WTC11 (cell line): ENCODE data around the gene MBLAC2. TPM values are rescaled to one million over a fixed set of nuclear protein-coding genes. Genes with fewer than 3 reads are reported as not detected.

Source experiments
- ATAC-seq: fragments of 200-7000 bp; cut with Tn5 transposase; 2 replicates; pipeline ENCODE4 v1.10.0; 2021; ENCODE audit warnings: mild to moderate bottlenecking, moderate library complexity
- CTCF ChIA-PET: fragments of 300-600 bp; sonication (Branson Sonifier 250); formaldehyde crosslinking; loops from one replicate; lab custom pipeline; 2021; ENCODE audit warnings: antibody characterized with exemption; lab: Charles Lee
- POLR2A ChIA-PET: fragments of 350-600 bp; sonication (Branson Sonifier 250); formaldehyde crosslinking; loops from one replicate; lab custom pipeline; 2021; ENCODE audit warnings: antibody characterized with exemption; lab: Charles Lee
- DNase-seq: peaks from one replicate; pipeline ENCODE4 v3.0.0; 2021; ENCODE audit warnings: low spot score
- H3K27ac Mint-ChIP-seq: 2 replicates; pipeline ENCODE4 v1.8.0; 2021; ENCODE audit warnings: mixed read lengths
- H3K27me3 Mint-ChIP-seq: 2 replicates; pipeline ENCODE4 v1.8.0; 2021; ENCODE audit warnings: low read depth, mild to moderate bottlenecking, moderate library complexity, mixed read lengths
- H3K36me3 Mint-ChIP-seq: 2 replicates; pipeline ENCODE4 v1.8.0; 2021; ENCODE audit warnings: mixed read lengths
- H3K4me1 Mint-ChIP-seq: 2 replicates; pipeline ENCODE4 v1.8.0; 2022; ENCODE audit warnings: mixed read lengths
- H3K4me3 Mint-ChIP-seq: 2 replicates; pipeline ENCODE4 v1.8.0; 2021; ENCODE audit warnings: mild to moderate bottlenecking, moderate library complexity, mixed read lengths
- H3K9me3 Mint-ChIP-seq: 2 replicates; pipeline ENCODE4 v1.8.0; 2021; ENCODE audit warnings: mixed read lengths
- ATF3 ChIP-seq: sonication (generic); formaldehyde crosslinking; conservative IDR thresholded peaks from 2 replicates; pipeline ENCODE4 v1.8.1; 2022; ENCODE audit warnings: mild to moderate bottlenecking, missing genetic modification reagents
- ATF6 ChIP-seq: sonication (generic); formaldehyde crosslinking; IDR thresholded peaks from 2 replicates; pipeline ENCODE4 v1.8.1; 2023; ENCODE audit warnings: mild to moderate bottlenecking, missing genetic modification reagents
- E2F4 ChIP-seq: sonication (generic); formaldehyde crosslinking; IDR thresholded peaks from 2 replicates; pipeline ENCODE4 v1.8.1; 2022; ENCODE audit warnings: low read depth, mild to moderate bottlenecking, moderate library complexity, missing genetic modification reagents, borderline replicate concordance
- FOXJ3 ChIP-seq: sonication (generic); formaldehyde crosslinking; IDR thresholded peaks from 2 replicates; pipeline ENCODE4 v1.9.0; 2021; ENCODE audit warnings: missing genetic modification reagents, mild to moderate bottlenecking, borderline replicate concordance
- HMGA2 ChIP-seq: fragments of 250-450 bp; sonication (Bioruptor Pico); IDR thresholded peaks from 2 replicates; pipeline ENCODE4 v1.4.0; 2021; ENCODE audit warnings: mild to moderate bottlenecking, moderate library complexity
- MXD4 ChIP-seq: fragments of 250-450 bp; sonication (Bioruptor Pico); IDR thresholded peaks from 2 replicates; pipeline ENCODE4 v1.8.0; 2021; ENCODE audit warnings: mild to moderate bottlenecking, moderate library complexity, borderline replicate concordance
- MYBL2 ChIP-seq: sonication (generic); formaldehyde crosslinking; IDR thresholded peaks from 2 replicates; pipeline ENCODE4 v1.8.1; 2023; ENCODE audit warnings: mild to moderate bottlenecking, moderate library complexity, missing genetic modification reagents
- NFATC4 ChIP-seq: fragments of 250-450 bp; sonication (Bioruptor Pico); IDR thresholded peaks from 2 replicates; pipeline ENCODE4 v1.9.0; 2021; ENCODE audit warnings: mild to moderate bottlenecking
- NFYB ChIP-seq: sonication (generic); formaldehyde crosslinking; conservative IDR thresholded peaks from 2 replicates; pipeline ENCODE4 v1.8.0; 2022; ENCODE audit warnings: low read depth, missing genetic modification reagents
- PREB ChIP-seq: sonication (generic); formaldehyde crosslinking; IDR thresholded peaks from 2 replicates; pipeline ENCODE4 v1.8.1; 2022; ENCODE audit warnings: mild to moderate bottlenecking, missing genetic modification reagents, moderate library complexity, borderline replicate concordance
- SP1 ChIP-seq: sonication (generic); formaldehyde crosslinking; conservative IDR thresholded peaks from 2 replicates; pipeline ENCODE4 v1.8.1; 2022; ENCODE audit warnings: missing genetic modification reagents
- ZBTB43 ChIP-seq: sonication (generic); formaldehyde crosslinking; IDR thresholded peaks from 2 replicates; pipeline ENCODE4 v1.8.1; 2023; ENCODE audit warnings: mild to moderate bottlenecking, missing genetic modification reagents
- ZNF219 ChIP-seq: sonication (generic); formaldehyde crosslinking; IDR thresholded peaks from 2 replicates; pipeline ENCODE4 v1.8.0; 2023; ENCODE audit warnings: missing genetic modification reagents, mild to moderate bottlenecking, borderline replicate concordance
- ZNF263 ChIP-seq: sonication (generic); formaldehyde crosslinking; IDR thresholded peaks from 2 replicates; pipeline ENCODE4 v1.8.1; 2022; ENCODE audit warnings: low read depth, mild to moderate bottlenecking, moderate library complexity, missing genetic modification reagents
- ZNF317 ChIP-seq: sonication (generic); formaldehyde crosslinking; IDR thresholded peaks from 2 replicates; pipeline ENCODE4 v1.8.1; 2023; ENCODE audit warnings: low read depth, mild to moderate bottlenecking, moderate library complexity, missing genetic modification reagents, borderline replicate concordance
- ZNF396 ChIP-seq: fragments of 250-450 bp; sonication (Bioruptor Pico); IDR thresholded peaks from 2 replicates; pipeline ENCODE4 v1.8.0; 2021; ENCODE audit warnings: mild to moderate bottlenecking, moderate library complexity, borderline replicate concordance
- ZNF671 ChIP-seq: fragments of 250-450 bp; sonication (Bioruptor Pico); IDR thresholded peaks from 2 replicates; pipeline ENCODE4 v1.8.0; 2021; ENCODE audit warnings: mild to moderate bottlenecking
- total RNA-seq: library from RNA; stranded (reverse); gene quantifications from 3 replicates; pipeline ENCODE4 v1.2.3, GENCODE V29; 2021

MBLAC2 gene
- total RNA-seq, 1 experiment from 2014 or later = 5.9 TPM

- ChIA-PET CTCF (no interaction called here), POLR2A (no interaction called here)
- ATAC-seq (no peak), DNase-seq (no peak)
- Mint-ChIP-seq H3K27ac (no peak overlapping the region), H3K36me3 (no peaks in the 10 kb centered on the region), H3K4me3 (no peak overlapping the region), H3K9me3 (no peaks in the 10 kb centered on the region; the same call in 1 of the 2 replicates), H3K4me1 (peaks cover 8% of the 10 kb centered on the region), H3K27me3 (no peaks in the 10 kb centered on the region; the same call in 1 of the 2 replicates)
- TF ChIP-seq MXD4 (CRISPR knock-in tag) = no peak
- TF ChIP-seq NFATC4 (CRISPR knock-in tag) = no peak
- TF ChIP-seq NFYB (CRISPR knock-in tag) = no peak
- no peak for TF ChIP-seq ATF3 (CRISPR knock-in tag)
- no peak for TF ChIP-seq HMGA2 (CRISPR knock-in tag)
- no peak for TF ChIP-seq ZNF263 (CRISPR knock-in tag)
- no peak for TF ChIP-seq SP1 (CRISPR knock-in tag)
Observed at GRCh38 chr5:90418214-90418613, 56.4 kb downstream of the MBLAC2 start.

GRCh38 chr5:90410178-90410762 lies 64.3 kb downstream of the MBLAC2 start:
- TF ChIP-seq PREB (CRISPR knock-in tag) = 0 out of 2 replicates have a peak, but pooled peaks have one; percentile 66
- TF ChIP-seq ZNF671 (CRISPR knock-in tag) = no peak
- TF ChIP-seq, all 79 proteins: peak for 1
- no peaks in the 10 kb centered on the region; the same call in 1 of the 2 replicates for H3K27me3 Mint-ChIP-seq
- CTCF ChIA-PET = interaction anchor here (0.7 to 1.9 kb wide), 5 partner anchors 11 to 373 kb away, joined by 3 to 10 read pairs (median 3); partner anchors contain the start of genes MBLAC2 and POLR3G

GRCh38 chr5:90409318-90410177 lies 65.0 kb downstream of the MBLAC2 start, which contains the start of gene CETN3:
TSS of gene CETN3 (minus strand) at chr5:90409756. CDS start at chr5:90409661, 95 bp downstream.
- POLR2A ChIA-PET = interaction anchor here (0.6 to 1.5 kb wide), 13 partner anchors 8 to 1526 kb away, joined by 3 to 10 read pairs (median 3); partner anchors contain the start of genes ARRDC3, MBLAC2, MEF2C and POLR3G
- Mint-ChIP-seq H3K27ac (no peak within 1 kb of the TSS), H3K9me3 (no peaks in the 10 kb centered on the region; the same call in 1 of the 2 replicates), H3K4me3 (no peak within 1 kb of the TSS), H3K27me3 (no peaks in the 10 kb centered on the region; the same call in 1 of the 2 replicates), H3K4me1 (peaks cover 19% of the 10 kb centered on the region), H3K36me3 (peaks cover 6% of the 10 kb centered on the region)
- CTCF ChIA-PET = interaction anchor here (0.7 to 1.9 kb wide), 5 partner anchors 12 to 374 kb away, joined by 3 to 10 read pairs (median 3); partner anchors contain the start of genes MBLAC2 and POLR3G
- ATAC-seq = peak; percentile 92
- peak; percentile 91 for DNase-seq
- TF ChIP-seq MYBL2 (CRISPR knock-in tag) = peak; percentile 87
- TF ChIP-seq SP1 (CRISPR knock-in tag) = peak; percentile 76
- 0 out of 2 replicates have a peak, but pooled peaks have one; percentile 70 for TF ChIP-seq ZNF219
- TF ChIP-seq ZNF396 (CRISPR knock-in tag) = no peak
- peak; percentile 50; the same call in 1 of the 2 replicates for TF ChIP-seq ZBTB43 (CRISPR knock-in tag)
- TF ChIP-seq ATF6 (CRISPR knock-in tag) = no peak
- TF ChIP-seq ZNF317 = no peak
- TF ChIP-seq ATF3 (CRISPR knock-in tag) = no peak
- 0 out of 2 replicates have a peak, but pooled peaks have one; percentile 62 for TF ChIP-seq E2F4 (CRISPR knock-in tag)
- TF ChIP-seq FOXJ3 = no peak

More at GRCh38 chr5:90410178-90410762, 64.3 kb downstream of the MBLAC2 start:
- H3K36me3 Mint-ChIP-seq = peaks cover 1% of the 10 kb centered on the region
- POLR2A ChIA-PET = interaction anchor here (0.6 to 1.5 kb wide), 13 partner anchors 9 to 1527 kb away, joined by 3 to 10 read pairs (median 3); partner anchors contain the start of genes ARRDC3, MBLAC2, MEF2C and POLR3G
- no peak overlapping the region for H3K4me3 Mint-ChIP-seq
- DNase-seq (no peak), ATAC-seq (no peak)
- no peaks in the 10 kb centered on the region; the same call in 1 of the 2 replicates for H3K9me3 Mint-ChIP-seq
- peaks cover 15% of the 10 kb centered on the region for H3K4me1 Mint-ChIP-seq
- no peak overlapping the region for H3K27ac Mint-ChIP-seq
